Prostate gland (tissue), 2 donors: ENCODE results near the gene PSMC6. TPM values are rescaled to one million over a fixed set of nuclear protein-coding genes. Genes with fewer than 3 reads are reported as not detected.
"Not testable (repeated sequence)": the region's sequence is repeated elsewhere in the genome, so short reads cannot be mapped to it uniquely, and the experiment has no call there.

Experiments used
- DNase-seq: peaks from one replicate; pipeline ENCODE4 v3.0.0-alpha.2; 2019; ENCODE audit warnings: low spot score
- H3K27ac ChIP-seq, 2 donors: fragments of 200-600 bp; sonication (generic); 2 replicates each; pipeline ENCODE4 v1.5.1; 2017 to 2019
- H3K27me3 ChIP-seq: fragments of 200-600 bp; sonication (generic); replicated peaks from 2 replicates; pipeline ENCODE4 v1.5.1; 2019; ENCODE audit not compliant: insufficient read depth
- H3K36me3 ChIP-seq, 2 donors: fragments of 200-600 bp; sonication (generic); 1 replicate in 1 of 2; 2 replicates in 1 of 2; pipeline versions ENCODE4 v1.5.1 to v1.8.1; 2017 to 2019
- H3K4me1 ChIP-seq: fragments of 200-600 bp; sonication (generic); replicated peaks from 2 replicates; pipeline ENCODE4 v1.5.1; 2019
- H3K4me3 ChIP-seq, 2 donors: fragments of 200-600 bp; sonication (generic); 2 replicates each; pipeline ENCODE4 v1.5.1; 2017 to 2019
- H3K9me3 ChIP-seq: fragments of 200-600 bp; sonication (generic); 2 replicates; pipeline ENCODE4 v1.5.1; 2017
- CTCF ChIP-seq, 4 experiments: fragments of 200-600 bp in 2 of 4; fragments of 450-650 bp in 2 of 4; sonication (generic) in 2 of 4; IDR thresholded peaks; 1 replicate in 3 of 4; 2 replicates in 1 of 4; pipeline ENCODE4 v1.5.1; 2016 to 2019; ENCODE audit warnings: antibody characterized with exemption in 4 of 4, mild to moderate bottlenecking in 2 of 4, moderate library complexity in 2 of 4
- POLR2A ChIP-seq: fragments of 450-650 bp; IDR thresholded peaks from one replicate; pipeline ENCODE4 v1.6.1; 2016; ENCODE audit warnings: antibody characterized with exemption, mild to moderate bottlenecking
- POLR2AphosphoS5 ChIP-seq: sonication (generic); formaldehyde crosslinking; IDR thresholded peaks from one replicate; pipeline ENCODE4 v1.6.1; 2017; ENCODE audit warnings: antibody characterized with exemption
- WGBS: methylation state at CpG from one replicate; pipeline ENCODE4 v1.1.5; 2018; 5-methylcytosine and 5-hydroxymethylcytosine counted together
- intact Hi-C: fragments of 100-400 bp; cut with DNase I; formaldehyde crosslinking; loops from one replicate; pipeline ENCODE4 v1.14.2; 2022
- total RNA-seq, 2 donors: library from RNA; depleted of rRNA; stranded (reverse); fragments of >200 nt; gene quantifications; one replicate each; pipeline ENCODE4 v1.1.0, GENCODE V29; 2016

PSMC6 gene
- total RNA-seq, 2 donors from 2014 or later: 73.3 to 87.3 TPM

- Histone ChIP-seq H3K36me3 (no peaks in the 10 kb centered on the region), H3K27me3 (no peaks in the 10 kb centered on the region), H3K4me1 (no peaks in the 10 kb centered on the region), H3K4me3 (no peak overlapping the region), H3K27ac (no peak overlapping the region), H3K9me3 (no peaks in the 10 kb centered on the region)
- TF ChIP-seq POLR2AphosphoS5 (no peak), POLR2A (no peak), CTCF (IDR thresholded peaks at IDR 0.05) (no peak)
- intact Hi-C loops: no loop called here
- 90% methylated on average over 5 of the region's 5 CpGs for WGBS
- DNase-seq: no peak
Measured at GRCh38 chr14:52755607-52756316, 48.8 kb downstream of the PSMC6 start.

GRCh38 chr14:52759145-52759544 is 52.1 kb downstream of the PSMC6 start:
- intact Hi-C loops: no loop called here
- H3K4me1 ChIP-seq: no peaks in the 10 kb centered on the region
- no peak for TF ChIP-seq POLR2A
- TF ChIP-seq POLR2AphosphoS5: no peak
- TF ChIP-seq CTCF (IDR thresholded peaks at IDR 0.05): no peak
- H3K27ac ChIP-seq: no peak overlapping the region
- no peaks in the 10 kb centered on the region for H3K9me3 ChIP-seq
- H3K36me3 ChIP-seq: no peaks in the 10 kb centered on the region
- 96% methylated on average over 1 of the region's 1 CpG for WGBS
- no peaks in the 10 kb centered on the region for H3K27me3 ChIP-seq
- no peak overlapping the region for H3K4me3 ChIP-seq
- DNase-seq: no peak

- H3K27ac ChIP-seq, H3K4me1 ChIP-seq, H3K27me3 ChIP-seq, H3K36me3 ChIP-seq, DNase-seq, H3K9me3 ChIP-seq, intact Hi-C loops, H3K4me3 ChIP-seq: not testable (repeated sequence)
- WGBS: 93% methylated on average over 4 of the region's 4 CpGs
Measured at GRCh38 chr14:52762923-52763322, 55.9 kb downstream of the PSMC6 start.

- Histone ChIP-seq H3K36me3 (no peaks in the 10 kb centered on the region), H3K9me3 (no peaks in the 10 kb centered on the region), H3K4me1 (no peaks in the 10 kb centered on the region), H3K27me3 (no peaks in the 10 kb centered on the region), H3K27ac (no peak overlapping the region), H3K4me3 (no peak overlapping the region)
- DNase-seq: no peak
- WGBS: 81% methylated on average over 3 of the region's 3 CpGs
- intact Hi-C loops: no loop called here
- no peak for TF ChIP-seq CTCF (IDR thresholded peaks at IDR 0.05)
Measured at GRCh38 chr14:52767058-52767833, 60.2 kb downstream of the PSMC6 start.

GRCh38 chr14:52769887-52770286 is 62.9 kb downstream of the PSMC6 start:
- Histone ChIP-seq H3K9me3 (no peaks in the 10 kb centered on the region), H3K36me3 (no peaks in the 10 kb centered on the region), H3K4me3 (no peak overlapping the region), H3K27me3 (no peaks in the 10 kb centered on the region), H3K4me1 (no peaks in the 10 kb centered on the region), H3K27ac (no peak overlapping the region)
- DNase-seq: no peak
- intact Hi-C loops: no loop called here
- no peak for TF ChIP-seq CTCF (IDR thresholded peaks at IDR 0.05)
- TF ChIP-seq POLR2A: no peak
- TF ChIP-seq POLR2AphosphoS5: no peak
